GM06990 (cell line): ENCODE data around the gene ICE2.

ENCODE experiments used
- DNase-seq: peaks from one replicate; pipeline ENCODE4 v3.0.0-alpha.2; 2011; ENCODE audit not compliant: insufficient read length; ENCODE audit errors: extremely low read depth
- H3K27me3 ChIP-seq: replicated peaks from 2 replicates; pipeline ENCODE4 v1.6.0; 2011; ENCODE audit warnings: low read length; ENCODE audit not compliant: control insufficient read depth, insufficient read depth
- H3K36me3 ChIP-seq: 2 replicates; pipeline ENCODE4 v1.5.1; 2011; ENCODE audit warnings: low read length; ENCODE audit not compliant: control insufficient read depth, insufficient read depth
- H3K4me3 ChIP-seq: replicated peaks from 2 replicates; pipeline ENCODE4 v1.5.1; 2011; ENCODE audit warnings: low read depth, mild to moderate bottlenecking, control low read depth, low read length
- TF ChIP-seq, protein P1 (sequence below): IDR thresholded peaks from 2 replicates; pipeline ENCODE4 v1.5.1; 2011; ENCODE audit warnings: low read length, control low read depth, mild to moderate bottlenecking, inconsistent platforms; ENCODE audit not compliant: insufficient read depth, poor library complexity, severe bottlenecking

The ICE2 gene

DNA sequence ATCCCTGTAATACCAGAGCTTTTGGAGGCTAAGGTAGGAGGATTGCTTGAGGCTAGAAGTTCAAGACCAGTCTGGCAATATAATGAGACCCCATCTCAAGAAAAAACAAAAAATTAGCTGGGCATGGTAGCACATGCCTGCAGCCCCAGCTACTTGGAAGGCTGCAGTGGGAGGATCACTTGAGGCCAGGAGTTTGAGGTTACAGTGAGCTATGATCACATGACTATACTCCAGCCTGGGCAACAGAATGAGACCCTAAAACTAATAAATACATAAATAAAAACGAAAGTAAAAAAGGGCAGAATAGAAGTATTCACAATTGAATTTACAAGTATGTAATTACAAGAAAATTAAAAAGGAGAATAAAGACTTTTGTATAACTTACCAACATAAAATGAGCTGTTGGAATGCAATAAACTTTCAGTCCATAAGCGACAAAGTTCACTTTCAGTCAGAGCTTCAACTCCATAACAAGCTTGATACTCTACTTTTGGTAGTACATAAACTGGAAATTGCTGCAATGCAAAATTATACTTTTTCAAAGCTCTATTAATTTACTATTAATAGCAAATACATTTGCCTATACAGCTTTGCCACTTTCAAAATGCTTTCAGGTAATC lies 36.8 kb downstream of the ICE2 start:
- no peak for DNase-seq
- no peaks in the 10 kb centered on the region; the same call in 1 of the 2 replicates for H3K36me3 ChIP-seq
- H3K27me3 ChIP-seq, result no peaks in the 10 kb centered on the region
- no peak overlapping the region for H3K4me3 ChIP-seq
- TF ChIP-seq, protein P1, sequence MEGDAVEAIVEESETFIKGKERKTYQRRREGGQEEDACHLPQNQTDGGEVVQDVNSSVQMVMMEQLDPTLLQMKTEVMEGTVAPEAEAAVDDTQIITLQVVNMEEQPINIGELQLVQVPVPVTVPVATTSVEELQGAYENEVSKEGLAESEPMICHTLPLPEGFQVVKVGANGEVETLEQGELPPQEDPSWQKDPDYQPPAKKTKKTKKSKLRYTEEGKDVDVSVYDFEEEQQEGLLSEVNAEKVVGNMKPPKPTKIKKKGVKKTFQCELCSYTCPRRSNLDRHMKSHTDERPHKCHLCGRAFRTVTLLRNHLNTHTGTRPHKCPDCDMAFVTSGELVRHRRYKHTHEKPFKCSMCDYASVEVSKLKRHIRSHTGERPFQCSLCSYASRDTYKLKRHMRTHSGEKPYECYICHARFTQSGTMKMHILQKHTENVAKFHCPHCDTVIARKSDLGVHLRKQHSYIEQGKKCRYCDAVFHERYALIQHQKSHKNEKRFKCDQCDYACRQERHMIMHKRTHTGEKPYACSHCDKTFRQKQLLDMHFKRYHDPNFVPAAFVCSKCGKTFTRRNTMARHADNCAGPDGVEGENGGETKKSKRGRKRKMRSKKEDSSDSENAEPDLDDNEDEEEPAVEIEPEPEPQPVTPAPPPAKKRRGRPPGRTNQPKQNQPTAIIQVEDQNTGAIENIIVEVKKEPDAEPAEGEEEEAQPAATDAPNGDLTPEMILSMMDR, result no peak

DNA sequence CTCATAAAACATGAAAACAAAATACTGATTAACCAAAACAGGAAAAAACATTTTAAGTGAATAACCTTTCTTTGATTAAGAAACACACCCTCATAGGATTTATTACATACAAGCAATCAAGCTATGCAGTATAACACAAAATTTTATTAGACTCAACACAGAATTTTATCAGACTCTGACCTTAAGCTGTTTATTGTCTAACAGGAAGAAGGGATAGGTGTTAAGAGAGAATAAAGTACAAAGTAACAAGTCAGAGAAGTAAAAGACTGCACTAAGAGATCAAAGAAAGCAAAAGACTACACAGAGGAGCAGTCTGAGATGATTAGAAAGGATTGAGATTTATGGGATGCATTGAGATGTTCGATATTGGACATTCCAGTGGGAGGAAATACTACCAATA lies 37.6 kb downstream of the ICE2 start:
- no peak for DNase-seq

DNA sequence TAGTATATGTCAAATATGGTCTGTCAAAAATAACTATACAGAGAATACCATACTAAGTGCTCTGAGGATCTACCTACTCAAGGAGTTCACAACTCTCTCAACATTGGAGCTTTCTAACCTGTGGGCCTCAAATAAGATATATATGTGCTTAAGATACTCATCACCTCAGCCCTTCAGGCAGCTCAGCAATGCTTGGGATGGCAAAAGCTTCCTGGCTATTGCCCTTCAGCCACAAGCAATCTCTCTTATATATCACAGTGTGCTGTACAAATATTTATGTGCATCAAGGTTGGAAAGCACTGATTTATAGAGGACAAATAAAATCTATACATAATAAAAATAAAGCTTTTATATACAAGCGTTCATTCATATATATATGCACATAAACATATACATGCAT lies 40.3 kb downstream of the ICE2 start:
- TF ChIP-seq, protein P1, result no peak
- Histone ChIP-seq H3K27me3 (no peaks in the 10 kb centered on the region), H3K4me3 (no peak overlapping the region), H3K36me3 (no peaks in the 10 kb centered on the region; the same call in 1 of the 2 replicates)
- DNase-seq, result no peak

More for the DNA sequence above, 37.6 kb downstream of the ICE2 start:
- Histone ChIP-seq H3K4me3 (no peak overlapping the region), H3K36me3 (no peaks in the 10 kb centered on the region; the same call in 1 of the 2 replicates), H3K27me3 (no peaks in the 10 kb centered on the region)
- TF ChIP-seq, protein P1, result no peak

DNA sequence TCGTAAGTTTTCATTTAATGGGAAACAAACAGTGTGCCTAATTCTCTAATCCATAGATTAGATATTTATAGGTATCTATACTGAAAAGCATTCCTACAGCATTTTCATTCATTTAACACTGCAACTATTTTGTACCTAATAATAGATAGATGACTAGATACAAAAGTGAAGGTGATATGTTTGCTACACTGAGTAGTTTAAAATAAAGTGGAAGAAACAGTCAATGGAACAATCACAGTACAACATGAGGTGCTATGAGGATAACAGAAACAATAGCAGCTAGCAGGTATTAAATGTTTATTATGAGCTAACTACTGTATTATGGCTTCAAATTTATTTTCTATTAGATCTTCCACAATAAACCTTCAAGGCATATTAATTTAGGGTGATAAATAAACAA lies 50.0 kb downstream of the ICE2 start:
- H3K36me3 ChIP-seq, result no peaks in the 10 kb centered on the region; the same call in none of the 2 replicates

DNA sequence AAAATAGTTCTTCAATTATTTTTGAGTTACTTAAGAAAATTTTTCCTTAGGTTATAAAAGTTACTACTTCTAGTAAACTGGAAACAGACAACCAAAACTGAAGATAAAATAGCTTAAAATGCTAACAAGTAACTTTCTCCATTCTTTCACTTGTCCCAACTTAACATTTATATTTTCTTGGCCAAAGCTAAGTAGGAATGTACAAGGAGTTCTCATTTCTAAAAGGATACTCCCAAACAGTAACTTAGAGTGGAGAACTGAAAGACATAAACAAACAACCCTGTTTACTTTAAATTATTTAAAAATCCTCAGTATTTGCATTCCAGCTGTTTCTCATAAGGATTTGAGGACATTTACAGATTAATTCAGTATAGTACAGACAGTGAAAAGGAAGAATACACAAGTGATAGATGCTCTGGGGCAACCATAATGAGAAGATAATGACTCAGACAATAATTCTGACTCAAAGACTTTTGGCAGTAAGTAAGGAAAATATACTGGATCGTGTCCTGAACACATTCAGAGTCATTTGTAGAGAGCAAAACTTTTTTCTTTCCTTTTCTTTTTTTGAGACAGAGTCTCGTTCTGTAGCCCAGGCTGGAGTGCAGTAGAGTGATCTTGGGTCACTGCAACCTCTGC lies 52.0 kb downstream of the ICE2 start:
- DNase-seq, result no peak
- TF ChIP-seq, protein P1, result no peak
- Histone ChIP-seq H3K27me3 (no peaks in the 10 kb centered on the region), H3K36me3 (peaks cover 2% of the 10 kb centered on the region), H3K4me3 (no peak overlapping the region)

More for the DNA sequence above, 50.0 kb downstream of the ICE2 start:
- H3K4me3 ChIP-seq, result no peak overlapping the region
- no peaks in the 10 kb centered on the region for H3K27me3 ChIP-seq
- TF ChIP-seq, protein P1, result no peak
- DNase-seq, result no peak
